Memory B cell (primary cell): ENCODE measurements around the gene RAB17.

ENCODE experiments used
- ATAC-seq: fragments of 150-1000 bp; cut with Tn5 transposase; 2 replicates; pipeline ENCODE4 v1.10.0; 2021; ENCODE audit warnings: low read depth, mild to moderate bottlenecking, moderate library complexity
- DNase-seq, 2 donors: peaks; one replicate each; pipeline ENCODE4 v3.0.0; 2022; ENCODE audit warnings: low spot score in 2 of 2
- H3K27ac Mint-ChIP-seq: one replicate; pipeline ENCODE4 v1.8.0; 2022; ENCODE audit warnings: mild to moderate bottlenecking, moderate library complexity, mixed read lengths
- H3K27me3 Mint-ChIP-seq: one replicate; pipeline ENCODE4 v1.8.0; 2022; ENCODE audit warnings: mixed read lengths
- H3K36me3 Mint-ChIP-seq: one replicate; pipeline ENCODE4 v1.8.0; 2022; ENCODE audit warnings: mild to moderate bottlenecking, mixed read lengths
- H3K4me1 Mint-ChIP-seq: one replicate; pipeline ENCODE4 v1.8.0; 2022; ENCODE audit warnings: mixed read lengths
- H3K4me3 Mint-ChIP-seq: one replicate; pipeline ENCODE4 v1.8.0; 2022; ENCODE audit warnings: mild to moderate bottlenecking, moderate library complexity, mixed read lengths
- H3K9me3 Mint-ChIP-seq: one replicate; pipeline ENCODE4 v1.8.0; 2022; ENCODE audit warnings: mixed read lengths

Gene RAB17

GRCh38 chr2:237527766-237528165, 62.8 kb downstream of the RAB17 start:
- Mint-ChIP-seq H3K27me3 (peaks cover 1% of the 10 kb centered on the region), H3K9me3 (no peaks in the 10 kb centered on the region), H3K4me3 (no peak overlapping the region), H3K4me1 (peaks cover 15% of the 10 kb centered on the region), H3K36me3 (no peaks in the 10 kb centered on the region), H3K27ac (no peak overlapping the region)
- DNase-seq (no peak), ATAC-seq (no peak)

GRCh38 chr2:237527233-237527632, 63.3 kb downstream of the RAB17 start:
- DNase-seq (no peak), ATAC-seq (no peak)
- no peak overlapping the region for H3K4me3 Mint-ChIP-seq
- no peak overlapping the region for H3K27ac Mint-ChIP-seq
- no peaks in the 10 kb centered on the region for H3K36me3 Mint-ChIP-seq
- H3K9me3 Mint-ChIP-seq: no peaks in the 10 kb centered on the region
- peaks cover 15% of the 10 kb centered on the region for H3K4me1 Mint-ChIP-seq
- H3K27me3 Mint-ChIP-seq: peaks cover 1% of the 10 kb centered on the region

GRCh38 chr2:237525559-237526157, 64.9 kb downstream of the RAB17 start:
- H3K4me3 Mint-ChIP-seq: no peak overlapping the region
- ATAC-seq: no peak
- H3K4me1 Mint-ChIP-seq: peaks cover 9% of the 10 kb centered on the region
- H3K27ac Mint-ChIP-seq: no peak overlapping the region
- no peak for DNase-seq
- no peaks in the 10 kb centered on the region for H3K36me3 Mint-ChIP-seq
- H3K9me3 Mint-ChIP-seq: no peaks in the 10 kb centered on the region
- H3K27me3 Mint-ChIP-seq: peaks cover 1% of the 10 kb centered on the region

- H3K4me3 Mint-ChIP-seq: no peak overlapping the region
- no peaks in the 10 kb centered on the region for H3K36me3 Mint-ChIP-seq
- H3K4me1 Mint-ChIP-seq: peaks cover 5% of the 10 kb centered on the region
- peaks cover 1% of the 10 kb centered on the region for H3K27me3 Mint-ChIP-seq
- no peak overlapping the region for H3K27ac Mint-ChIP-seq
- ATAC-seq: no peak
- DNase-seq: no peak
- H3K9me3 Mint-ChIP-seq: no peaks in the 10 kb centered on the region
These were observed 65.9 kb downstream of the RAB17 start for GRCh38 chr2:237524631-237525030.
